Measurements from ENCODE around the gene FMO2.

Gene FMO2

GRCh38 chr1:171185091-171185490, at the start of gene FMO2:
Gene FMO2 (plus strand): TSS chr1:171185300. CDS start chr1:171185714, 414 bp downstream.
- no peak for DNase-seq

- no peak for DNase-seq
These were observed 47.5 kb upstream of the FMO2 start for GRCh38 chr1:171137580-171137979.

- DNase-seq, result no peak
These were observed 46.1 kb upstream of the FMO2 start for GRCh38 chr1:171138980-171139379.

DNA sequence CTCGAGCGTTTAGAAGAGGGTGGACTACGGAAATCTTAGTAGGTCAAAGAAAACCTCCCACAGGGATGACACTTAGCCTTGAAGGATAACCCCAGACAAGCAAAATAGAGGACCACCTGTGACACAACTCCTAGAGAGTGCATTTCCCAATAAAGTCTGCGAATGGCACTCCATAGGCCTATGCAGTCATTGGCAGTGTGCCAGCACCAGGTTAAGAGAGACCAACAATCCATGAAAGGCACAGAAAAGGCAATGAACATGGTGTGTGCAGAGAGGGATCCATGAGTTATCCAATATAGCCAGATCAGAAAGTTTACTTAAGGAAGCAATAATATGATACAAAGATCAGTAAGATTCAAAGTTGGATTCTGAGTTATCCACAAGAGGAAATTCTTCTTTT, 45.2 kb upstream of the FMO2 start:
- DNase-seq, result no peak

GRCh38 chr1:171140401-171140800, 44.7 kb upstream of the FMO2 start:
- no peak for DNase-seq

GRCh38 chr1:171140956-171141687, 44.0 kb upstream of the FMO2 start:
- no peak for DNase-seq

DNA sequence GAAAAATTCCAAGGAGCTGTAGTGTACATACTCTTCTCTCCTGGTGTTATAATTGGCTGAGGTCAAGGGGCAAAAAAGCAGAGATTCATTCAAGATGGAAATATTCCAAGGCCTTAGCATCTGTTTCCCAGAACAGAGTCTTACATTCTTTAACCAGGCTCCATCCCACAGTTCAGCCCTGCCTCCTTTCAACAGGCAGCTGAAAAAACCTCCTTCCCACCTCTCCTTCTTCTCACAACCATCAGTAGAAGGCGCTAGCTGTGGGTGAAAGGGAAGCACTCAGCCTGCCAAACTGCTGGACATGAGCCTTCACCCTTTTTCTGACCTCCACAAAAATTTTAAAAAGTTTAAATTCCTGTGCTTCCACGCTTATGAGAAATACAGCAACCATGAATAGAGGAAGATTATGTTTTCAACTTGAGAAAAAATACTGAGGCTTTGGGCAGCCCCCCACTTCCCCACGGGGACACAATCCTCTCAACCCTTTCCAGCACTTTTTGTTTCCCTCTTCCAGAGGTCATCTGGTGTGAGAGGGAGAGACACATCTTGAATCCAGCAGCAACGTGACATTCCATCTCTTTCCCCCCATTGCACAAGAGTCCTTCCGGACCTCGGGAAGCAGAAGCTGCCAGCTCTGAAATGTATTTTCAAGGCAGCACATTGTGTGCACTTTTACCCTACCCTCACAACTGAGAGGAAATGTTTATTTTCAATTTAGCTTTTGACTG, 43.2 kb upstream of the FMO2 start:
- no peak for DNase-seq

DNA sequence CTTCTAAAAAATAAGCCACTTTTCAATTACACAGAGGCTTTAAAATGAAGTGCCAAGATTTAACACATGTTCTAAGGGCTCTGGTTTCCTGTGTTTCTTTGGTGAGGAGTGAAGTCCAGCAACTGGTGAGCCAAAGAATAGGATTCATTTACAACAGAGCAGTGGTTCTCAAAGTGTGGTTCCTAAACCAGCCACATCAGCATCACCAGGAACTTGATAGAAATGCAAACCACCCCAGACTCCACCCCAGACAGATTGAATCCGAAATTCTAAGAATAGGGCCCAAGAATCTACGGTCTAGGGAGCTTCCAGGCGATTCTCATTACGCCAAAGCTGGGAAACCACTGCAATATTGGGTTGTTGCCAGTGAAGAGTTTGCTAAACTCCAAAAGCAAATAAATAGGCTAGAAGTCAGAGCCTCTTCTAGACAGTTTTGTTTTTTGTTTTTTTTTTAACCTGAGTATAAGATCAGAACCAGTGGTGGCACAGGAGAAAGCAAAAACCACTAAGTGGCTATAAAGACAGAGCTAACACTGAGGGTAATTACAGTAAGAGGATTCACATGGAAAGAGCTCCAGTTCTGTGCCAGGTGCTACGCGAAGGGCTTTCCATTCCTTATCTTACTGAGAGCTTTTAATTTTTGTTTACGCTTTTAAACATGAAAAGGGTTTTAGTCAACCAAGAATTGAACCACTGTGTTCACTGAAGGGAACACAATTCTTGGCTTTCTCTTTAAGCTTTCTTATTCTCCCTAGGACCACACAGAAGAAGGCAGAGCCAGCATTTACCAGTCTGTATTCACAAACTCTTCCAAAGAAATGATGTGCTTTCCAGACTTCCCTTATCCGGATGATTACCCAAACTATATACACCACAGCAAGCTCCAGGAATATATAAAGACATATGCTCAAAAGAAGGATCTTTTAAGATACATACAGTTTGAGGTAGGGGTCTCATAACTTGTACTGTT, 42.4 kb upstream of the FMO2 start:
- DNase-seq, result no peak

GRCh38 chr1:171150156-171150555, 34.9 kb upstream of the FMO2 start:
- no peak for DNase-seq

DNA sequence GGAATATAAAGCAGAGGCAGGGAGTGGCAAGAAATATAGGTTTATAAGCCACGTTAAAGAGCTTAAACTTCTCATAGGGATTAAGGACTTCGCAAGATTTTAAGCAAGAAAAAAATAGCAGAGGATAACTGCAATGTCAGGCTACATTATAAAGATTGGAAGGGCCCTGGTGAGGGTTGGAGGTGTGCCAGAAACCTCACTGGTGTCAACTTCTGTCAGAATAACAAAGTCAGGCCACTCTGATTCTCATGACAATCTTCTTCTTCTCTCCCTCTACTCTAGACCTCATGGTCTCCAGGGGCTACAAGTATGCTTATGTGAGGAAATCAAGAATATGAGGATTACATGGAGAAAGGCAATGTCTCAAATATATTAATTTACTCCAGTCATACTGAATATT, 32.6 kb upstream of the FMO2 start:
- no peak for DNase-seq

GRCh38 chr1:171155484-171155883, 29.6 kb upstream of the FMO2 start:
- DNase-seq, result no peak

DNA sequence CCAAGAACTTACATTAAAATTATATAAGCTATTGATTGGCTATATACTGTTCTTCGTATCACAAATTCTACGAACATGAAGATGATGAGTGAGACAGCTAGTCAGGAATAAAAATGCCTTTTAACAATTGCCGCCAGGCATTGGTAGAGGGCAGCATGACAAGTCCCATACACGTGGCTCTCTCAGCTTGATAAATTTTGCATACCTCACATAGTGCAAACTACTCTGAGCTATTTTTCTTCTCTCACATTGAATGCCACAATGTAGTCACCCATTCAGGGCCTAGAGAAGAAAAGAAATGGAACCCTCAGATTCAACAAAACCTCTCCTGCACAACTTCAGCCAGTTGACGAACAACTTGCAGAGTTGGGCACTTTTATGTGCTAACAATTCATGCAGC, 27.0 kb upstream of the FMO2 start:
- DNase-seq, result no peak

DNA sequence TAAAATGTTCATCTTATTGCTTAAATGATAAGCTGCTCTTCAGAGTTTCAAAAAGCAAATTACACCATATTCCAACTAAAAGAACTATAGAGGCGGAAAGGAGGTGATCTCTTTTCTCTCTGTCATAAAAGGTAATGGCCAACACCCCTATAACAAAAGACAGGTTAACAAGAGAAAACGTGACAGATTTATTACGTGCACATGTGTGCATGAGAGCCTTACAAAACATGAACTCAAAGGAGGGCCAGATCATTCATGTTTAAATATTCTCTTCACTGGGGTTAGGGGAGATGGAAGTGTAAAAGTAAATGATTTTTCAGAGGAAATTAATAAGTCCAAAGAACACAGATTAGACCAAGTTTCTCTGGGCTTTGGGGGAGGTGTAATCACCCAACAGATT, 26.5 kb upstream of the FMO2 start:
- no peak for DNase-seq

DNA sequence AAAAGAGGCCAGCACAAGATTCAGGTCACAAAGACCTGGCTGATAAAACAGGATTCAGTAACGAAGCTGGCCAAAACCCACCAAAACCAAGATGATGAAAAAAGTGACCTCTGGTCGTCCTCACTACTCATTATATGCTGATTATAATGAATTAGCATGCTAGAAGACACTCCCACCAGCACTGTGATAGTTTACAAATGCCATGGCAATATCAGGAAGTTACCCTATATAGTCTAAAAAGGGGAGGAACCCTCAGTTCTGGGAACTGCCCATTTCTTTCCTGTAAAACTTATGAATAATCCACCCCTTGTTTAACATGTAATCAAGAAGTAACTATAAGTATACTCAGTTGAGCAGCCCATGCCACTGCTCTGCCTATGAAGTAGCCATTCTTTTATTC, 26.0 kb upstream of the FMO2 start:
- DNase-seq, result no peak

DNA sequence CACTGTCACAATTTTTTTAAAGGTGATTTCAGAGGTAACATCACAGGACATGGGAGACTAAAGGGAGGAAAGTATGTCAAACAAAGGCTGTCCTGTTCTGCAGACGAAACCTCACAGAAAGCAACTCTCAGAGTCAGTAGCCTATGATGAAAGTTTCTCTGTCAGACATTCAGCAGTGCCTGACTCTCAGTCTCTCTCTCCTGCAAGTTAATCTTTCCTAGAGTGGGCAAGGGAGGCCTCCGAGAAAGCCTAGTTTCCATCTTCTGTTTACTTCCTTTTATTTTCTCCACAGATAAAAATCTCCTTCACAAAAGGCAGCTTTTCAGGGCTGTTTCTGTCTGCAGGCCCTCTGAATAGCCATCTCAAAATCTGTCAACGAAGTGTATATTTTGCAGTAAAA, 24.9 kb upstream of the FMO2 start:
- DNase-seq, result no peak

GRCh38 chr1:171160639-171161354, 24.3 kb upstream of the FMO2 start:
- DNase-seq, result no peak

DNA sequence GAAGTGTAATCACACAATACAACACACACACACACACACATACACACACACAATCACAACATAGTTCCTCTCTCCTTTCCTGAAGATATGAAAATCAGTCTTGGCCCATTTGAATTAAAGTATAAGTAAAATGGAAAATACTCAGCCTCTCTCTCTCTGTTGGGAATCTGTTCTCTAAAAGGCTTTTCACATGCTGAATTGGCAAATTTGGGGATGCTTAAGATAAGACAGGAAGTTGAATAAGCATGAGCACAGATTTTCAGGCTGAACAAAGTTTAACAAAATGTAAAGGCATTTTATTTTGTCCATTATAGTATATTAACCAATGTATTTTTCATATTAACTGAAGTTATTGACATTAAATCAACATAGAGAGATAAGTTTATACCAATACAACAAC, 23.7 kb upstream of the FMO2 start:
- no peak for DNase-seq

DNA sequence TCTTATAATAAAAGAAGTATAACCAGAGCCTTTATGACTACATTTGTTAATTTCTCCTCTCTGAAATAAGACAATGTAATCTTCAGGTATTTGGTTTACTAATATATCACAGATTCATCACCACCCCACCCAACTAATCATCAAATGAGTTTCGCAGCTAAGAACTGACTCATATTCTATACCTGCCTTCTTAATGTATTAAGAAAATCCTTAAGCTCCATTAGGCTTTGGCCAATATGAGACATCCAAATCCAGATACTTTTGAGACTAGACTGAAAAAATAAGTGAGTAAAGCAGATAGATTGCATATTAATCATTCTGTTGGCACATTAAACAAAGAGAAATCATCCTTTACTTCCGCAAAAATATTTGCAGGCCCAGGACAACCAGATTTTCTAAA, 18.7 kb upstream of the FMO2 start:
- no peak for DNase-seq

DNA sequence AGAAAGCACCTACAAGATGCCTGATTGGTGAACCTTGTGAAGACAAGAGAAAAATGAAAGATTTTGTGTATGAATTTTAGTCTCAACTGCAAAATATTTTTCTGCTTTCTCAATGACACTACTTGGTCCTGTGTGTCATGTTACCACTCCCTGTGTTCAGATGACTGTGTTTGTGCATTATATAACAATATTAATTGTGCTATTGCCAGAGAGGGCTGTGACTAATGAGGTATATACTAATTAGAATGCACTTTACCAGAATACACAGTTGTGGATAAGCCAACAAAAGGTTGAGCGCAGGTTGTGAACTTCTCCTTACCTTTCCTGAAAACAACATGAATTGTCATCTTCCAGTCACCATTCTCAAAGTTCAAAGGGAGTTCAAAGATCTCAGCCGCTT, 17.3 kb upstream of the FMO2 start:
- no peak for DNase-seq

DNA sequence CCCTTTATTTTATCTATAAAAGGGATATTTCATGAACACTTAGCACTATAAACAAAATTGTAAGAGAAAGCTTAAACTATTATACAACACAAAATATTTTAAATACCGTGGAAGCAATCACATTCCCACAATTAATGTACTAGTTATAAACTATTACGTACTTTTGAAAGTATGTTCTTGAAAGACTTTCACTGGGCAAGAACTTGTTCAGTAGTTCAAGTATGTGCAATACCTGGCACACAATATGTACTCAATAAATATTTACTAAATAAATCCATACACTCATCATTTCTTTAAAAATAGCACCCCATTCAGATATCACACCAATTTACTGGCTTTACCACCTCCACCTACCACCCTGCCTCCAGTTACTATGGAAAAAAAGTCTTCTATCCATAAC, 12.6 kb upstream of the FMO2 start:
- no peak for DNase-seq

DNA sequence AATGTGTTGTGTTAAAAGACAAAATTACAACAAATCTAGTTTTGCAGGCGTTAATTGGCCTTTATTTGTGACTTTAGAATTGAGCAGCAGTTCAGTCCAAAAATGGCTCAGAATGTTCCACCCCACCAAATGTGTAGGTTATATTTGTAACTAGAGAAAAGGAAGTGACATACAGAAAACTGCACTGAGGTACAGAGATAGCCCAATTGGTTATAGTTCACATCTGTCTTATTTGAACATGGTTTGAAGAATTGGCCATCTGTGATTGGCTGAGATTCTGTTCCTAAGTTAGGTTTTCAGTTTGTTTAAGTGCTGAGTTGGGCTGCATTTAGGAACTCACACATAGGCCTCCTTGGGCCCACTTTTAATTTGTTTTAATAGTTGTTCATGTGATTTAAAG, 12.0 kb upstream of the FMO2 start:
- no peak for DNase-seq

DNA sequence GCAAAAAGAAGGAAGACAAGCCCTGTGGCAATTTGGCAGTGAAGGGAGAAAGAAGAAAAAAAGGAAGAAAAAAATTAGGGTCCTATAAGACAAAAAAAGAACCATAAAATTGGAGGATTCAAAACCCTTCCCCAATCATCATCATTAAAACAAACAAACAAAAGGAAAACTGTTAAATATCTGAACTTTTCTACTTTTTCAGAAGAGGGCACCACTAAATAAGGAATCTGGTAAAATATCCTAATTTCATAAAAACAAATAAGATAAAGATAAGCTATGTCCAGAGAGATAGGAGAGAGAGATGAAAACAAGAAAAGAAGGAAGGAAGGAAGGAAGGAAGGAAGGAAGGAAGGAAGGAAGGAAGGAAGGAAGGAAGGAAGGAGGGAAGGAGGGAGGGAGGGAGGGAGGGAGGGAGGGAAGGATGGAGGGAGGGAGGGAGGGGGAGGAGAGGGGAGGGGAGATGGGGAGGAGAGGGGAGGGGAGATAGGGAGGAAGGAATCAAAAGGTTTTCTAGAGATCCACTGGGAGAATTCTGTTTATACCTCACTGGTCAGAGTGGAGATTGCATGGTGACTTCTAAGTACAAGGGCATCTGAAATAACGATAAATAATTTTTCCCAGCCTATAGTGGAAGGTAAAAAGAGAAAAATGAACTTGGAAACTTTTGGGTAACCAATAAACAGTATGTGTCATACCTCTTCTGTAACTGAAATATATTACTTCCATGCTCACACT, 10.4 kb upstream of the FMO2 start:
- DNase-seq, result no peak

All from CD4-positive, alpha-beta T cell treated with Interleukin-4 for 4 hours (primary cell).